ENCODE results near the gene PRKG1.

The PRKG1 gene

DNA sequence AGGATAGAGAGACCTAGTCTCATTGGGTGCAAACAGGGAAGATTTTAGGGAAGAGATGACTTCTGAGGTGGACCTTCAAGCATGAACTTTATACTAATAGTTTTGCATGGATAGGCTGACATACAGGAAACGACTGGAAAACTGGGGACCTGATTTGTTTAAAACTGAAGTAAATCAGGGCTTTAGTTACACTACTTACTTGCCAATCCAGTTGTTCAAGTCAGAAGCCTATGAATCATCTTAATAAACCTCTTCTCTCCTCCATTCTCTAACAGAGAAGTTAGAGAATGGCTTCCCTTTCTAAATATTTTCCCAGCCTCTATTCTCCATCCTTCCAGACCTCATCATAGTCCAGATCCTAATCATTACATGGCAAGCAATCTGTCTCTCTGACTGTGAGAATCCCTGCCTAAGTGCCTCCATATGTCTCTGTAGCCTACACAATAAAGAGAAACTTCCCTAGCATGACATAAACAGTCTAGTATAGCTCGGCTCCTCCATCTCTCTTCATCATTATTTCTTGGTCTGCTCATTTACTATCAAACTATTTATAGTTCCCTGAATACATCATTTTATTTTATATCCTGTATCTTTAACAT, 55.8 kb downstream of the PRKG1 start:
- H3K27ac ChIP-seq: no peak overlapping the region
- no peak for TF ChIP-seq ZFX (IDR thresholded peaks at IDR 0.05; ENCODE audit: borderline replicate concordance)
- no peak for TF ChIP-seq CTCF (IDR thresholded peaks at IDR 0.05)

DNA sequence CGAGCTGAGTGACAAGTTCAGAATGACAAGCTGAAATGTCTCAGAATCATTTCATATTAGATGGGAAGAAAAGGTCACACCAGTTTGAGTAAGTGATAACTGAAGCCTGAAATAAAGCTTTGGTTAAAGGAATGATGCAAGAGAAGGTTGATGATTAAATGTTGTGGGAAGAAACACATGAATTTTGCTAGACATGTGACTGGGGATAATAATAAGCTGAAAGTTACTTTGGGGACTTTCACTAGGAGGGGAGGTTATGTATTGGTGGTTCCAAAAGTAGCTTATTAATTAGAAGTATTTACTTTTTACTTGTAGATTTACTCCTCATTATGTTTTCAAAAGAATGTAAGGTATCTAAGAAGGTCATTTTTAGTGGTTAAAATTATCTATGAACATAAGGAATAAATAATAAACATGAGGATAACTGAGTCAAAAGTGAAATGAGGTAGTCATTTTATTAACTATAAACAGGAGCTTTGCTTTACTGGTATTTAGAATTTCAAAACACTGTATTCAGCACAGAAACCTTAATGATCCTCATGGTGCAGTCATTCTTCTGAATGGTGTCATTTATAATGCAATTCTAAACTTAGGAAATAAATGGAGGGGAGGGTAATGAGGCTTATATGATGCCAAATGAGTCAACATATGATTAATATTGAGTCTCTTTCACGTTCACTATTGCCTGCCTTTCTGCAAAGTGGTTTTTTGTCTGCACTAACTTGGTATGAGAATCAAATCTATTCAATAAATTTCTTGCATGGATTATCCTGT, 63.7 kb downstream of the PRKG1 start:
- H3K27ac ChIP-seq: no peak overlapping the region
- TF ChIP-seq CTCF (IDR thresholded peaks at IDR 0.05) (no peak), ZFX (IDR thresholded peaks at IDR 0.05; ENCODE audit: borderline replicate concordance) (no peak)

- H3K27ac ChIP-seq: no peak overlapping the region
- no peak for TF ChIP-seq CTCF (IDR thresholded peaks at IDR 0.05)
- TF ChIP-seq ZFX (IDR thresholded peaks at IDR 0.05; ENCODE audit: borderline replicate concordance): no peak
Measured at GRCh38 chr10:51139176-51139575, 64.9 kb downstream of the PRKG1 start.

DNA sequence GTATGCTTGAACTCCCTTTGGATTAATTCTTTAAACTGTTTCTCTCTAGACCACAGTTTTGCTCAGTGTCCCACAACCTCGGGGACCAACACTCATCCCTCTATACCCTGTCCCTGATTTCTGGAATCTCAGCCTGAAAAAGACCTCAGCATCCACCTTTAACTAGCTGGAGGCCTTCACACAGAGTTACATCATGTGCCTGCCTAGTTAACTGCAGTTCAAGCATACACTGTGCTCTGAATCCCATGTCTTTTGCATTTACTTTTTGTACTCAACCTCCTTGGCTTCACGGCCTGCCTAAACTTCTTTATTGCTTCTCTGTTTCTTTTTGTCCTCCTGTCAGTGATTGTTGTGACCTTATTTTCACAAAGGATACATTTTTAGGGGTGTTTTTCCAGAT, 66.7 kb downstream of the PRKG1 start:
- H3K27ac ChIP-seq: no peak overlapping the region
- TF ChIP-seq CTCF (IDR thresholded peaks at IDR 0.05) (no peak), ZFX (IDR thresholded peaks at IDR 0.05; ENCODE audit: borderline replicate concordance) (no peak)

GRCh38 chr10:51144161-51144781, 70.0 kb downstream of the PRKG1 start:
- H3K27ac ChIP-seq: no peak overlapping the region
- TF ChIP-seq ZFX (IDR thresholded peaks at IDR 0.05; ENCODE audit: borderline replicate concordance): no peak
- no peak for TF ChIP-seq CTCF (IDR thresholded peaks at IDR 0.05)

- H3K27ac ChIP-seq: no peak overlapping the region
- TF ChIP-seq ZFX (IDR thresholded peaks at IDR 0.05; ENCODE audit: borderline replicate concordance): no peak
- TF ChIP-seq CTCF (IDR thresholded peaks at IDR 0.05): no peak
Measured at GRCh38 chr10:51145375-51145774, 71.1 kb downstream of the PRKG1 start.
